ENCODE data around the gene INPP4B.

INPP4B gene

DNA sequence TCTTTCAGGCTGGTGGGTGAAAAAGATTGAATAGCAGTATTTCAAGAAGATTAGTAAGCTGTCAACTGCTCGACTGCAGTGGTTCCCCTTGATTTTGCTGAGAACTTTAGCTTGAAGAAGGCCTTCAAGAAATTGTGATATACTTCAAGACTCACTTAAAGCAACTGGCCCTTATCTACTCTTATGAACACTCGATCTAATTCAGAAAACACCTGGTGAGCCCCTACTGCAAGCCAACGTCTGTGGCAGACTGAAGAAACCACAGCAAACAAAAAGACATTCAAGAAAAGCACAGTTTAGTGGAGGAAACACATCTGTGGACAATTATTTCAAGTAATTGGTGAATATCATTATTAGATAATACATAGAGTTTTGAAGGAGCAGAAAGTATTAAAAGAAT lies 119.0 kb downstream of the INPP4B start:
- TF ChIP-seq, protein P1, sequence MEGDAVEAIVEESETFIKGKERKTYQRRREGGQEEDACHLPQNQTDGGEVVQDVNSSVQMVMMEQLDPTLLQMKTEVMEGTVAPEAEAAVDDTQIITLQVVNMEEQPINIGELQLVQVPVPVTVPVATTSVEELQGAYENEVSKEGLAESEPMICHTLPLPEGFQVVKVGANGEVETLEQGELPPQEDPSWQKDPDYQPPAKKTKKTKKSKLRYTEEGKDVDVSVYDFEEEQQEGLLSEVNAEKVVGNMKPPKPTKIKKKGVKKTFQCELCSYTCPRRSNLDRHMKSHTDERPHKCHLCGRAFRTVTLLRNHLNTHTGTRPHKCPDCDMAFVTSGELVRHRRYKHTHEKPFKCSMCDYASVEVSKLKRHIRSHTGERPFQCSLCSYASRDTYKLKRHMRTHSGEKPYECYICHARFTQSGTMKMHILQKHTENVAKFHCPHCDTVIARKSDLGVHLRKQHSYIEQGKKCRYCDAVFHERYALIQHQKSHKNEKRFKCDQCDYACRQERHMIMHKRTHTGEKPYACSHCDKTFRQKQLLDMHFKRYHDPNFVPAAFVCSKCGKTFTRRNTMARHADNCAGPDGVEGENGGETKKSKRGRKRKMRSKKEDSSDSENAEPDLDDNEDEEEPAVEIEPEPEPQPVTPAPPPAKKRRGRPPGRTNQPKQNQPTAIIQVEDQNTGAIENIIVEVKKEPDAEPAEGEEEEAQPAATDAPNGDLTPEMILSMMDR (IDR thresholded peaks at IDR 0.05; ENCODE audit: borderline replicate concordance, control extremely low read depth, extremely low read depth, insufficient read depth, missing control alignments) = no peak
- in situ Hi-C loops (cut with MboI; ENCODE audit: low sequenced_read_pairs, unreplicated experiment) = no loop called here
- DNase-seq (ENCODE audit: low spot score) = no peak

DNA sequence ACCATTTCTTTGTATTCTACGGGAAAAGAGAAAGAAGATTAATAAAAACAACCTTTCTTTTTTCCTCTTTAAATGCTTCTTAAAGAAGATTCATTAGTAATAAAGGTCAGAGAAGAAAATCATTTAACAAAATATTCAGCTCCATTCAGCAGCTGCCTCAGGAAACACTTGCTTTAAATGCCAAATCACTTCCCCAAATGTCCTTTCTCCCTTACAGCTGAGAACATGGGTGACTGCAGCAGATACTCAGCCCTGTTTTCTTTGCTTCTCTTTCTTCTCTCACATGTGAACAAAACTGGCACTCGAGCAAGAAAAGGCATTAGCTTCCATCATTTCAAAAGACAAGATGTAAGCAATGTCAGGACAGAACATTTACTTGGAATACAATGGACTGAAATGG lies 120.2 kb downstream of the INPP4B start:
- TF ChIP-seq, protein P1 (IDR thresholded peaks at IDR 0.05; ENCODE audit: borderline replicate concordance, control extremely low read depth, extremely low read depth, insufficient read depth, missing control alignments) = no peak
- in situ Hi-C loops (cut with MboI; ENCODE audit: low sequenced_read_pairs, unreplicated experiment) = no loop called here
- DNase-seq (ENCODE audit: low spot score) = no peak

DNA sequence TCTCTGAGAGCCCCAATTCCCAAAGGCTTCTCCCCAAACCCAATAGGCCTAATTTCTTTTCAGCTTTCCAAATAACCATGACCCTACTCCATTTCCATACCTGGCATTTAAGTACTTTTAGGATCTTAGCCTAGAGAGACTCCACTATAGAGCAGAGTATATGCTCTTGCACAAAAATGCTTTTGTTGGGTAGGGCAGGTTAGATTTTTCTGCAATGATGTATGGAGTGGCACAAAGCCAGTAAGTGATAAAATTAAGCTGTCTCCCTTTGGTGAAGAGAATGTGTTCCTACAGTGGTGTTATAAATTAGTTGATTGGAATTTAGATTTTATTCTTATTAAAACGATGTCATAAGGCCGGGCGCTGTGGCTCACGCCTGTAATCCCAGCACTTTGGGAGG lies 124.9 kb downstream of the INPP4B start:
- no peak for DNase-seq (ENCODE audit: low spot score)
- in situ Hi-C loops (cut with MboI; ENCODE audit: low sequenced_read_pairs, unreplicated experiment) = no loop called here
- TF ChIP-seq, protein P1 (IDR thresholded peaks at IDR 0.05; ENCODE audit: borderline replicate concordance, control extremely low read depth, extremely low read depth, insufficient read depth, missing control alignments) = no peak

DNA sequence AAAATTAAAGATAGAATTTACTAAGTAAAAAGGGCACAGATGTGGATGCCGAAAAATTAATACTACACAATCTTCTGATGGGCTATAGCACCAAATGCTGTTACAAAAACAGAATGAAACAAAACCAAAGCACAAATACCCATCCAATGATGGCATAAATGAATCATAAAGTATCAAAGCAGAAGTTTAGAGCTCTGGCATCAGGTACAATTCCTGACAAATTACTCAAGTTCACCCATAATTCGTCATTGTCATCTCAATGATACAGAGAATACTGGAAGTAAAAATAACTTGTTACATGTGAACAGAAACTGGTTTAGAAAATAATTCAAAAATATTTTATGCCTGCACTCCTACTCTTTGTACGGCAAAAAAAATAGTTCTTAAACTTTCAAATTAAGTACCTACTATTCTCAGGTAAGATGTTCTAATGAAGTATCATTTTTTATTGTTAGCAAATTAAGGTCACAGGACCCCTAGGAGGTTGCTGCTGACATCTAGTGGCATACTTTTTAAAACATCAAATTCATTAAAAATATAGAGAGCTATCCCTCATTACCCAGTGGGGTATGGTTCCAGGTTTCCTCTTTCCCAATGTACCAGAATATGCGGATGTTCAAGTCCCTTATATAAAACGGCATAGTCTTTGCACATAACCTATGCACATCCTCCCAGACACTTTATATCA lies 126.1 kb downstream of the INPP4B start:
- TF ChIP-seq, protein P1 (IDR thresholded peaks at IDR 0.05; ENCODE audit: borderline replicate concordance, control extremely low read depth, extremely low read depth, insufficient read depth, missing control alignments) = no peak
- in situ Hi-C loops (cut with MboI; ENCODE audit: low sequenced_read_pairs, unreplicated experiment) = no loop called here
- DNase-seq (ENCODE audit: low spot score) = peak; percentile 16

DNA sequence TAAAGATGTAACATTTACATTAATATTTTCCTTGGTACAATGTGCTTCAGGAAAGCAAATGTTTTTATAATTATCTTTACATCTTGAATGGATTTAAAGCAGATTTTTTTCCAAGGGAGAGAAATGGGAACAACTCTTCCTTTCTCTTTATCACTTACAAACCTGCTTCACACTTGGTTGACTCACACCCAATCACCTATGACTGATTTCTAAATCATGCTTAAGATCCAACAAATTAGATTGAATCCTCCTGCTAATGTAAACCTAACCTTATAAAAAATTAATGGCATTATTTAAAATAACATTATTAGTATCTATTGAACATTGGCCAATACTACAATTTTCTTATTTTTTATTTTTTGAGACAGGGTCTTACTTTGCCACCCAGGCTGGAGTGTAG lies 127.1 kb downstream of the INPP4B start:
- in situ Hi-C loops (cut with MboI; ENCODE audit: low sequenced_read_pairs, unreplicated experiment) = no loop called here
- no peak for DNase-seq (ENCODE audit: low spot score)
- TF ChIP-seq, protein P1 (IDR thresholded peaks at IDR 0.05; ENCODE audit: borderline replicate concordance, control extremely low read depth, extremely low read depth, insufficient read depth, missing control alignments) = no peak

DNA sequence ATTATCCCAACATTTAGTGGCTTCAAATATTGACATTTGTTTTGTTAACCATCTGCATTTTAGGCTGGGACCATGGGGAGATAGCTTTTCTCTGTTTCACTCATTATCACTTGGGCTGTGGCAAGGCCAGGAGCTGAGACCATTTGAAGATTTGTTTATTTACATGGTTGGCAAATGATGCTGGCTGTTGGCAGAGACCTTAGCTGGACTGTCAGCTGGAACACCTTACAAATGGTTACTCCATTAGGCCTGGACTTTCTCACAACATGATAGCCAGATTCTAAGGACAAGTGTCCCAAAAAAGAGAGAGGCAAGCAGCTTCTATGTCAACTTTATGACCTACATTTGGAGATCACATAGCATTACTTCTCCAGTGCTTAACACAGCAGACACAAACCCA lies 130.4 kb downstream of the INPP4B start:
- TF ChIP-seq, protein P1 (IDR thresholded peaks at IDR 0.05; ENCODE audit: borderline replicate concordance, control extremely low read depth, extremely low read depth, insufficient read depth, missing control alignments) = no peak
- in situ Hi-C loops (cut with MboI; ENCODE audit: low sequenced_read_pairs, unreplicated experiment) = no loop called here
- no peak for DNase-seq (ENCODE audit: low spot score)
